Muscle layer of duodenum (tissue), 2 donors: ENCODE measurements around the gene DNASE2B.

Source experiments
- H3K27ac ChIP-seq: one replicate; pipeline ENCODE4 v1.7.0; 2013; ENCODE audit warnings: mild to moderate bottlenecking, low read length
- H3K27me3 ChIP-seq: one replicate; pipeline ENCODE4 v1.7.0; 2013; ENCODE audit warnings: low read depth, mild to moderate bottlenecking, control low read depth, low read length
- H3K36me3 ChIP-seq, 2 donors: one replicate each; pipeline ENCODE4 v1.7.0; 2013; ENCODE audit warnings: low read length in 2 of 2, control low read depth in 1 of 2, mild to moderate bottlenecking in 1 of 2; ENCODE audit not compliant: insufficient read depth in 2 of 2, control insufficient read depth in 1 of 2
- H3K4me1 ChIP-seq, 2 donors: one replicate each; pipeline ENCODE4 v1.7.0; 2013; ENCODE audit warnings: low read length in 2 of 2, mild to moderate bottlenecking in 2 of 2, control low read depth in 1 of 2, moderate library complexity in 1 of 2; ENCODE audit not compliant: insufficient read depth in 2 of 2, control insufficient read depth in 1 of 2
- H3K4me3 ChIP-seq, 2 donors: one replicate each; pipeline ENCODE4 v1.7.0; 2013; ENCODE audit warnings: low read length in 2 of 2, low read depth in 1 of 2, mild to moderate bottlenecking in 1 of 2
- H3K9me3 ChIP-seq, 2 donors: one replicate each; pipeline ENCODE4 v1.7.0; 2013; ENCODE audit warnings: low read length in 2 of 2, control low read depth in 1 of 2, mild to moderate bottlenecking in 1 of 2; ENCODE audit not compliant: control insufficient read depth in 1 of 2
- donor health status: healthy.

The DNASE2B gene

GRCh38 chr1:84376000-84376910, 22.0 kb upstream of the DNASE2B start:
- H3K27ac ChIP-seq, result no peak overlapping the region
- no peaks in the 10 kb centered on the region for H3K27me3 ChIP-seq
- no peak overlapping the region for H3K4me3 ChIP-seq
- no peaks in the 10 kb centered on the region for H3K9me3 ChIP-seq
- no peaks in the 10 kb centered on the region for H3K4me1 ChIP-seq
- H3K36me3 ChIP-seq, result no peaks in the 10 kb centered on the region

GRCh38 chr1:84377480-84378095, 20.7 kb upstream of the DNASE2B start:
- no peaks in the 10 kb centered on the region for H3K36me3 ChIP-seq
- H3K4me1 ChIP-seq, result no peaks in the 10 kb centered on the region
- no peaks in the 10 kb centered on the region for H3K9me3 ChIP-seq
- H3K27ac ChIP-seq, result no peak overlapping the region
- H3K4me3 ChIP-seq, result no peak overlapping the region
- H3K27me3 ChIP-seq, result no peaks in the 10 kb centered on the region

- Histone ChIP-seq H3K9me3 (no peaks in the 10 kb centered on the region), H3K36me3 (no peaks in the 10 kb centered on the region), H3K4me1 (no peaks in the 10 kb centered on the region), H3K4me3 (no peak overlapping the region), H3K27ac (no peak overlapping the region), H3K27me3 (no peaks in the 10 kb centered on the region)
Measured at GRCh38 chr1:84379138-84379916, 19.0 kb upstream of the DNASE2B start.

GRCh38 chr1:84379917-84380180, 18.4 kb upstream of the DNASE2B start:
- Histone ChIP-seq H3K36me3 (no peaks in the 10 kb centered on the region), H3K4me1 (no peaks in the 10 kb centered on the region), H3K9me3 (no peaks in the 10 kb centered on the region), H3K27me3 (no peaks in the 10 kb centered on the region), H3K4me3 (no peak overlapping the region), H3K27ac (no peak overlapping the region)

- Histone ChIP-seq H3K9me3 (no peaks in the 10 kb centered on the region), H3K27ac (no peak overlapping the region), H3K27me3 (no peaks in the 10 kb centered on the region), H3K36me3 (no peaks in the 10 kb centered on the region), H3K4me3 (no peak overlapping the region), H3K4me1 (no peaks in the 10 kb centered on the region)
Measured at GRCh38 chr1:84382127-84382526, 16.2 kb upstream of the DNASE2B start.

- Histone ChIP-seq H3K4me1 (no peaks in the 10 kb centered on the region), H3K9me3 (no peaks in the 10 kb centered on the region), H3K36me3 (no peaks in the 10 kb centered on the region), H3K27ac (no peak overlapping the region), H3K27me3 (no peaks in the 10 kb centered on the region), H3K4me3 (no peak overlapping the region)
Measured at GRCh38 chr1:84385347-84385746, 12.9 kb upstream of the DNASE2B start.

- no peak overlapping the region for H3K4me3 ChIP-seq
- H3K9me3 ChIP-seq, result no peaks in the 10 kb centered on the region
- no peaks in the 10 kb centered on the region for H3K4me1 ChIP-seq
- no peaks in the 10 kb centered on the region for H3K27me3 ChIP-seq
- H3K27ac ChIP-seq, result no peak overlapping the region
- no peaks in the 10 kb centered on the region for H3K36me3 ChIP-seq
Measured at GRCh38 chr1:84386716-84387479, 11.4 kb upstream of the DNASE2B start.

- no peaks in the 10 kb centered on the region for H3K4me1 ChIP-seq
- no peak overlapping the region for H3K27ac ChIP-seq
- H3K36me3 ChIP-seq, result no peaks in the 10 kb centered on the region
- no peaks in the 10 kb centered on the region for H3K9me3 ChIP-seq
- H3K4me3 ChIP-seq, result no peak overlapping the region
- H3K27me3 ChIP-seq, result no peaks in the 10 kb centered on the region
Measured at GRCh38 chr1:84387480-84388163, 10.7 kb upstream of the DNASE2B start.

- no peak overlapping the region for H3K27ac ChIP-seq
- no peaks in the 10 kb centered on the region for H3K4me1 ChIP-seq
- no peaks in the 10 kb centered on the region for H3K36me3 ChIP-seq
- no peaks in the 10 kb centered on the region for H3K27me3 ChIP-seq
- H3K4me3 ChIP-seq, result no peak overlapping the region
- no peaks in the 10 kb centered on the region for H3K9me3 ChIP-seq
Measured at GRCh38 chr1:84390226-84390625, 8.1 kb upstream of the DNASE2B start.

GRCh38 chr1:84401156-84401555, 2.9 kb downstream of the DNASE2B start:
- Histone ChIP-seq H3K4me1 (no peaks in the 10 kb centered on the region), H3K9me3 (no peaks in the 10 kb centered on the region)

More at GRCh38 chr1:84401156-84401555, 2.9 kb downstream of the DNASE2B start:
- Histone ChIP-seq H3K36me3 (no peaks in the 10 kb centered on the region), H3K27me3 (no peaks in the 10 kb centered on the region), H3K4me3 (no peak overlapping the region), H3K27ac (no peak overlapping the region)
